ENCODE results near the gene FKBP1A.

Gene FKBP1A

DNA sequence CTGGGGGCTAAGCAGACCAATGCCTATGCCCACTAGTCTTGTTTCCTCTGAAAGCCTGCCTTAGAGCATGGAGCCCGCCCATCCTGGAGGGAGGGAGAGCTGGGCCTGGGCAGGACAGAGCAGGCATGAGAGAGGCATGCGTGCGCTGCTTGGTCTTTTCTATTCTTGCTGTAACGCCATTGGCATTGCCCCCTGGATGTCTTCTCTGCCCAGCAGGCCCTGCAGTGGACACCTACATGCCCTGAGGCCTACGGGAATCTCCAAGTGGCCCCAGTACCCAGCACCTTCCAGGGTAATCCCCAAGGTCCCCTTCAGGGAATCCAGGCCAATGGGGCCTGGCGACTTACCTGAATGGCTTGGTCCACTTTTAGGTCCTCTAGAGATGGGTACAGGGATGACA lies 72.8 kb downstream of the FKBP1A start:
- TF ChIP-seq ZNF274 (IDR thresholded peaks at IDR 0.05; ENCODE audit: low read depth, low read length), result no peak
- no peak overlapping the region for H3K4me3 ChIP-seq (ENCODE audit: low read length)

DNA sequence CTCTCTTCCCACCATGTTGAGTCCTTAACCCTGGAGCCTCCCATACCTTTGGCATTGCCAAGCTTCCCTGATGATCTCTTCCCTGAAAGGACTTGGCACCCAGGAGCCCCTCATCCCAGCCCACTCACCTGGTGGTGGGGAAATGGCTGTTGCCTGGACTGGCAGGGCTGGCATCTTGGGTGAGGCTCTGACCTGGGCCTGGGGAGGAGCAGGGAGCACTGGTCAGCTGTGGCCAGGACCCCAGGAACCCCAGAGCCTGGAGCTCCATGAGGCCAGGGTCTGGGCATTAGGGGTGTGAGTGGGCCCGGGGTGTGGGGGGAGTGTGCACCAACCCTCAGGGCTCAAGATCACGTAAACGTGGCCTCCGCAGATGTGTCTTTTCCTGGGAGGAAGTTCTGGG lies 73.4 kb downstream of the FKBP1A start:
- TF ChIP-seq ZNF274 (IDR thresholded peaks at IDR 0.05; ENCODE audit: low read depth, low read length), result no peak
- H3K4me3 ChIP-seq (ENCODE audit: low read length), result no peak overlapping the region

DNA sequence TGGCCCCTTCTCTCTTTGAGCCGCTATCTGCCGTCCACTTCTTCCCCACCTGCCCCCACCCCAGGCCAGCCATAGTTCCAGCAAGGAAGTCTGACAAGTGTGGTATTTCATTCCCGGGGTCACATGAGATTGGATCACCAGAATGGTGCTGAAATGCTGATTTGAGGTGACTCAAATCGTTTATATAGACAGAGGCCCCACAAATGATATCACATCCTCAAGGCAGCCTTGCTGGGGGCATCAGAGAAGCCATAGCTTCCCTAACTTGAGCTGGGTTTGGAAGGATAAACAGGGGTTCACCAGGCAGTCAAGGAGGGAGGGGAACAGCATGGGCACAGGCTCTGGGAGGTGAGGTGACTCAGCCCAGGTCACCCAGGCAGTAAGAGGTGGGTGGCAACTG lies 73.8 kb downstream of the FKBP1A start:
- H3K4me3 ChIP-seq (ENCODE audit: low read length), result no peak overlapping the region
- no peak for TF ChIP-seq ZNF274 (IDR thresholded peaks at IDR 0.05; ENCODE audit: low read depth, low read length)
